ENCODE data around the gene ETS1. TPM values are rescaled to one million over a fixed set of nuclear protein-coding genes. Genes with fewer than 3 reads are reported as not detected.

Gene ETS1
- total and polyA plus RNA-seq, 4 donors: 27.7 to 36.3 (median 31.8) TPM

DNA sequence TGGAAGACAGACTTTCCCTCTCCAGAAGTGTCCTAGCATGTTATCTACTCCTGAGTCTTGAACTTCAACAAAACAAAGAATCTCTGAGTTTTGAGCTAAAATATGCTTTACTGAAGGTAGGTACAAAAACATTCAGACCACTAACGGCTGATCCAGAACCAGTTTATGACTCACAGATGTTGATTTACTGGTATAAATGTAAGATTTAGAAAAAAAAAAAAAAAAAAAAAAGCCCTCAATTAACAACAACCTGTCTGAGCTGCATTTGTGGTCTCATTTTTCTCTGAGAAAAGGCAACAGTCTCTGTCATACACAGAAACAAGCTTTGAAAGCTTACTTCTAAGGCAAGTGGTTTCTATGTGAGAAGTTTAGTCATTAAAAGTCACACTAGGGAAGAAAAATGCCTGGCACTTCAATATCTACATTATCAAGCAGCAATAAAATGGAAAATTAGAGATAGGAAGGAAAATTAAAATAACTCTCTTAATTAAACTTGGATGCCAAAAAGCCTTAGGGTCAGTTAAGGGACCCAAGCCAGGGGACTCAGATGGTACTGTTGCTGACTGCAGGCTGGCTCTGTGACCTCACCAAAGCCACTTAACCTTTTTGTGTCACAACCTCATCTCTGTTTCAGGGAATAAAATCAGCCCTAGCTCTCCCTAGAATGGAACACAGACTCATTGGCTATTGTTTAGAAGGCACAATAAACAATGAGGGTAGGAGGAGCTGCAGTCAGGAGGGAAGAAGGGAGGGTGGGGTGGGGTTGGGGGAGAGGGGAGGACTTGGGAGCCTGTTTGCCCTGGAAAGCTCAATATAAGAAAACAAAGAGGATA lies 61.7 kb downstream of the ETS1 start:
- DNase-seq (ENCODE audit: low read depth in 4 of 6, low spot score in 6 of 6): no peak
- no CpG with 5 or more reads among the region's 1 CpG for WGBS (ENCODE audit: insufficient coverage)
- Histone ChIP-seq H3K9me3 (ENCODE audit: control insufficient read depth, insufficient read depth, low read length) (no peaks in the 10 kb centered on the region), H3K27me3 (ENCODE audit: control insufficient read depth, insufficient read depth, low read length) (peaks cover 78% of the 10 kb centered on the region), H3K36me3 (ENCODE audit: control insufficient read depth, insufficient read depth, low read length) (no peaks in the 10 kb centered on the region), H3K4me3 (ENCODE audit: low read depth, low read length) (no peak overlapping the region), H3K27ac (ENCODE audit: low read depth, low read length) (peak overlapping the region; percentile 10), H3K4me1 (ENCODE audit: control insufficient read depth, insufficient read depth, low read length) (peaks cover 13% of the 10 kb centered on the region)

DNA sequence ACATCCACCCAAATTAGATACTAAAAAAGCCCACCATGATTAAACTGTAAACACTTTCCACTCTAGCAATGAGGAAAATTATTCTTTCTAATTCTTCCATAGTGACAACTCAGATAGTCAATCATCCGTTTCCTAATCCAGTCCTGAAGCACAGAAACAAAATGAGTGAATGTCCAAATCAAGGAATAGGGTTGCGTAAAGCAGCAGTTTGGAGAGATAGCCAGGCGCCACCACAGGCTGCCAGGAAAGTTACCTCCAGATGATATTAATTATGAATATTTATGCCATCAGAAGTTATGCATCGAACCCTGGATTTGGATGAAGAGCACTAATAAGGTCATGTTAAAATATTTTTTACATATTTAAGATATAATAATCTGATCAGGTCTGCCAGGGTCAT lies 63.2 kb downstream of the ETS1 start:
- Histone ChIP-seq H3K36me3 (ENCODE audit: control insufficient read depth, insufficient read depth, low read length) (no peaks in the 10 kb centered on the region), H3K27ac (ENCODE audit: low read depth, low read length) (no peak overlapping the region), H3K4me3 (ENCODE audit: low read depth, low read length) (no peak overlapping the region), H3K9me3 (ENCODE audit: control insufficient read depth, insufficient read depth, low read length) (no peaks in the 10 kb centered on the region), H3K27me3 (ENCODE audit: control insufficient read depth, insufficient read depth, low read length) (peaks cover 70% of the 10 kb centered on the region), H3K4me1 (ENCODE audit: control insufficient read depth, insufficient read depth, low read length) (peaks cover 13% of the 10 kb centered on the region)
- no CpG with 5 or more reads among the region's 4 CpGs for WGBS (ENCODE audit: insufficient coverage)
- no peak for DNase-seq (ENCODE audit: low read depth in 4 of 6, low spot score in 6 of 6)

DNA sequence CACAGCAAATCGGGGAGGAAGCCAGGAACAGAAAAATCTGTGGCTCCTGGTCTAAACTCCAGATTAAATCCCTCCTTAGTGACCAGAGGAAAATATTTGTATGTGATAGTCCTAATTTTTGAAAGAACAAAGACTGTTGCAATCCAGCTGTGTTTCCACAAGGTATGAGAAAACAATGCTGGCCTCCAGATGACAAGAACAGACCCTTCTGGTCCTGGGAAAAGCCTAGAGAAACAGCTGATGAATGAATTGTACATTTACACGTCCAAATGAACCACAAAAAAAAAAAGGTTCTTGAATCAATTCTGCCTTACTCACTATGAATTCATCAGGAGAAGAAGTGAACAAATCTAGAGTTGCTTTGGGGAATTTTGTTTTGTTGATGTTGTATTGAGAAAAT lies 63.7 kb downstream of the ETS1 start:
- no peaks in the 10 kb centered on the region for H3K9me3 ChIP-seq (ENCODE audit: control insufficient read depth, insufficient read depth, low read length)
- H3K4me1 ChIP-seq (ENCODE audit: control insufficient read depth, insufficient read depth, low read length): peaks cover 13% of the 10 kb centered on the region
- no peak overlapping the region for H3K4me3 ChIP-seq (ENCODE audit: low read depth, low read length)
- no CpG with 5 or more reads among the region's 2 CpGs for WGBS (ENCODE audit: insufficient coverage)
- no peak for DNase-seq (ENCODE audit: low read depth in 4 of 6, low spot score in 6 of 6)
- peak overlapping the region; percentile 89 for H3K27ac ChIP-seq (ENCODE audit: low read depth, low read length)
- H3K36me3 ChIP-seq (ENCODE audit: control insufficient read depth, insufficient read depth, low read length): no peaks in the 10 kb centered on the region
- H3K27me3 ChIP-seq (ENCODE audit: control insufficient read depth, insufficient read depth, low read length): peaks cover 71% of the 10 kb centered on the region

DNA sequence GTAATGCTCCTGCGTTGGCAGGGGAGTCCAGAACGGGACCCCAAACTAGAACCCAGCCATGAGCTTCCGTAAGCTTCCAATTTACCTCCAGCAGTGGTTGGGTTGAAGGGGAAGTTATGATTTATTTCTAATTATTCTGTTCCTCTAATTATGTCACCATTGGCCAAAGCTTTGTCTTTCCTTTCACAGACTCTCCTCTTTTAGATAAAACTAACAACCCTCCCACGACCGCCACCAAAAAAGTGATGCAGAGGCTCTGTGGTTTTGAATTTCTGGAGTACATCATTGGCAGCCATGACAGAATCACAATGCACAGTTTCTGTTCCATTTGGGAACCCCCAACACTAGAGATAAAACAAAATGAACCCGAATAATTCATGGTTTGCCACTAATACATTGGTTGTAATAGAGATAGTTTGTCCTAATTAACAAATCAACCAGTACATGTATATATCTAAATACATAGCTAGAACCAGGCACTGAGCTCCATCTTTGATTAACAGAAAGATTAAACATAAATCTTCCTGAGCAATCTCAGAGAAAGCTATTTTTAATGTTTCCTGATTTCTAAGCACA lies 64.3 kb downstream of the ETS1 start:
- WGBS (ENCODE audit: insufficient coverage): no CpG with 5 or more reads among the region's 6 CpGs
- H3K27me3 ChIP-seq (ENCODE audit: control insufficient read depth, insufficient read depth, low read length): peaks cover 71% of the 10 kb centered on the region

DNA sequence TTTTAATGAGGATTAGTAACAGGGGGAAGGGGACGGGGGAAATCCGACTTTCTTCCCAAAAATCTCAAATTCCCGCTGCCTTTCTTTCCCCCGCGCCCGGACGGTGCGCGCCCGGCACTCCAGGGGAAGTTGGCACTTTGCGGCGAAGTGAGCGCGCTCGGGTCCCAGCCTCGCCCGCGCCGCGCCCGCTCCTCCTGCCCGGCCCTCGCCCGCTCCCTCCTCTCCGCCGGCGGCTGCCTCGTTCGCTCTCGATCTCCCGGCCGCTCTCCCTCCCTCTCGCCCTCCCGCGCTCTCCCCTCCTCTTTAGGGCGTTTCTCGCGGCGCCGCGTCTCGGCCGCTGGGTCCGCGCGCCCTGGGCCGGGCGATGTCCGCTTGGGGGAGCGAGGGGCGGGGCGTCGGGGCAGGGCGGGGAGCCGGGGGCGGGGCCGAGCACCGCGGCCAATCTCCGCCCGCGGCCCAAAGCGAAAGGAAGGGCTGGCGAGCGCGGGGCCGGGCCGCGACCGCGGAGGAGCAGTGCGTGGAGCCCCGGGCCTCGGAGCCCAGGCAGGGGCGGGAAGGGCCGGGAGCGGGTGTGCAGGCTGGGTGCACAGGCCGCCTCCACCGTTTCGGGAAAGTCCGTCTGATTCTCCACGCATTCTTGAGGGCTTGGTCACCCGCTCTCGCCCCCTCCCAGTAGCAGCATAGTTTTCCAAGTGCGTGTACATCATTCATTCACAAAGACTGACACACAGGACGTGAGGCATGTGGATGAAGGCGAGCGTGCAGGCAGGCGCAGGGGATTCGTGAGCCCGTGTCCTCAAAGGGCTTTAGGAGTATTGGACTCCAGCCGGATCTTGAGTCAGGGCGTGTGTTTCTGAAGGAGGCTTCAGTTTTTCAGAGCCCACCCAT lies 65.1 kb downstream of the ETS1 start:
- H3K4me1 ChIP-seq (ENCODE audit: control insufficient read depth, insufficient read depth, low read length): peaks cover 13% of the 10 kb centered on the region
- under 1% methylated on average over 90 of the region's 93 CpGs for WGBS (ENCODE audit: insufficient coverage)
- peak in 5 of 6 donors; percentile 54 to 95 (median 77) for DNase-seq (ENCODE audit: low read depth in 4 of 6, low spot score in 6 of 6)
- peak overlapping the region; percentile 89 for H3K27ac ChIP-seq (ENCODE audit: low read depth, low read length)
- no peaks in the 10 kb centered on the region for H3K9me3 ChIP-seq (ENCODE audit: control insufficient read depth, insufficient read depth, low read length)
- H3K27me3 ChIP-seq (ENCODE audit: control insufficient read depth, insufficient read depth, low read length): peaks cover 71% of the 10 kb centered on the region
- no peaks in the 10 kb centered on the region for H3K36me3 ChIP-seq (ENCODE audit: control insufficient read depth, insufficient read depth, low read length)
- peak overlapping the region; percentile 64 for H3K4me3 ChIP-seq (ENCODE audit: low read depth, low read length)

More for the DNA sequence above, 64.3 kb downstream of the ETS1 start:
- Histone ChIP-seq H3K9me3 (ENCODE audit: control insufficient read depth, insufficient read depth, low read length) (no peaks in the 10 kb centered on the region), H3K36me3 (ENCODE audit: control insufficient read depth, insufficient read depth, low read length) (no peaks in the 10 kb centered on the region), H3K27ac (ENCODE audit: low read depth, low read length) (peak overlapping the region; percentile 89), H3K4me3 (ENCODE audit: low read depth, low read length) (peak overlapping the region; percentile 48), H3K4me1 (ENCODE audit: control insufficient read depth, insufficient read depth, low read length) (peaks cover 13% of the 10 kb centered on the region)
- no peak for DNase-seq (ENCODE audit: low read depth in 4 of 6, low spot score in 6 of 6)

- DNase-seq (ENCODE audit: low read depth in 4 of 6, low spot score in 6 of 6): no peak
- Histone ChIP-seq H3K4me3 (ENCODE audit: low read depth, low read length) (peak overlapping the region; percentile 64), H3K4me1 (ENCODE audit: control insufficient read depth, insufficient read depth, low read length) (peaks cover 18% of the 10 kb centered on the region), H3K36me3 (ENCODE audit: control insufficient read depth, insufficient read depth, low read length) (no peaks in the 10 kb centered on the region), H3K9me3 (ENCODE audit: control insufficient read depth, insufficient read depth, low read length) (no peaks in the 10 kb centered on the region), H3K27ac (ENCODE audit: low read depth, low read length) (peak overlapping the region; percentile 81), H3K27me3 (ENCODE audit: control insufficient read depth, insufficient read depth, low read length) (peaks cover 72% of the 10 kb centered on the region)
- WGBS (ENCODE audit: insufficient coverage): 2% methylated on average over 16 of the region's 19 CpGs
Measured at GRCh38 chr11:128521682-128522054, 65.7 kb downstream of the ETS1 start.

DNA sequence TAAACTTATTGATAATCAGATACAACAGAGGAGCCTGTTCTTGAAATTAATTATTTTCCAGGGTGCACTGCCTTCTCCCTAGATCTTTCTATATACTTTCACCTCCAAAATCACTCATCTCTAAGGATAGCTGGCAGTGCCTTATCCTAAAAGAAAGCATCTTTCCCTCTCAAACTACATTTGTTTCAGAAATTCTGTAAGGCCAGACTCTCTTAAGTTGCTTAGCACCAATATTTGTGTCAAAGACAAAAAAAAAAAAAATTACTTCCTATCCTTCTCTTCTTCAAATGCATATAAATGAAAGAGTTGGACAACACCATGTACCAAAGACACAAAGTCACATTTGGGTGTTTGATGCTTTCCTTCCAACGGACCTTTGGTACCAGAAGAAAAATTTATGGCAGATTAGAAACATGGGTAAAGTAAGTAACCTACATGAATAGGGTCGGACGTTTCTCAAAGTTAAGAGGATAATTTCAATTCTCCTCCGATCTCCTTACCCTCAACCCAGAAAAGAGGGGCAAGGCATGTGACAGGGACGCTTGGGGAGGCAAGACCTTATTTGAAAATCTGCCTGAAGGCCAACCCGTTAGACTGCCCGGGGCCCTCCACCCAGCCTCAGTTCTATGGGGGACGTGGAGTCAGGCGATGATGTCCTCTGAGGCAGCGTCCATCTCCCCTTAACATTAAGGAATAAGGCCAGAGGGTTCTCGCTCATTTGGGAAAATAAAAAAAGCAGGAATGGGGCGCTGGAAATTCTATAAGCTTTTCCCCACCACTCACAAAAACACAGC lies 66.3 kb downstream of the ETS1 start:
- Histone ChIP-seq H3K36me3 (ENCODE audit: control insufficient read depth, insufficient read depth, low read length) (no peaks in the 10 kb centered on the region), H3K4me3 (ENCODE audit: low read depth, low read length) (peak overlapping the region; percentile 64), H3K4me1 (ENCODE audit: control insufficient read depth, insufficient read depth, low read length) (peaks cover 18% of the 10 kb centered on the region), H3K27ac (ENCODE audit: low read depth, low read length) (peak overlapping the region; percentile 81), H3K9me3 (ENCODE audit: control insufficient read depth, insufficient read depth, low read length) (no peaks in the 10 kb centered on the region), H3K27me3 (ENCODE audit: control insufficient read depth, insufficient read depth, low read length) (peaks cover 75% of the 10 kb centered on the region)
- no peak for DNase-seq (ENCODE audit: low read depth in 4 of 6, low spot score in 6 of 6)
- 8% methylated on average over 2 of the region's 12 CpGs for WGBS (ENCODE audit: insufficient coverage)

DNA sequence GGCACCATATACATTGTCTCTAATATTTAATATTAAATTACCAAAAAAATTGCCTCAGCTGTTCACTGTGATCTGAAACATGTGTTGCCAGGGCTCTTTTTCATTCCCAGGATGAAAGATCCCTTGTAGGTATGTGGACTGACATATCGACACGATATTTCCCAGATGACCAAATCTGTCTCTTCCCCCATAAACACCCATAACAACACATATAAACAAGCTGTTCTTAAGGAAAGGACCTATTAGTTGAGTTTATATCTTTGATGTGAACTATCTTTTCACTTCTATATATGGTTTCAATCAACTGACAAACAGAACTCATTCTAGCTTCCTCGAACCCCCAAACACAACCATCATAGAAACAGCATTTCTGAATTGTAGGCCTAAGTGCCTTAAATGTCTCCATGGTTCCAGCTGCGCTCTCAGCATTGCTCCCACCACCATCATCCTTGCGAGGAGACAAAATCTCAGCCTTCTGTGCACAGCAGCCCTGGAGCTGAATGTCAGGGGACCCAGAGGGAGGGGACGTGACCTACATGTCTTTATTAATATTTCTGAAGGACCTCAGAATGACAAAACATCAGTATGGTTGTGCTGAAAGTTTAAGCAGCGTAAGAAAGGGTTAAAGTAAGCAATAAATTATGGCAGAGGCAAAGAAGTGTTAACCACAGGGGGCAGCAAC lies 67.0 kb downstream of the ETS1 start:
- DNase-seq (ENCODE audit: low read depth in 4 of 6, low spot score in 6 of 6): no peak
- Histone ChIP-seq H3K9me3 (ENCODE audit: control insufficient read depth, insufficient read depth, low read length) (no peaks in the 10 kb centered on the region), H3K4me1 (ENCODE audit: control insufficient read depth, insufficient read depth, low read length) (peaks cover 18% of the 10 kb centered on the region), H3K27ac (ENCODE audit: low read depth, low read length) (no peak overlapping the region), H3K27me3 (ENCODE audit: control insufficient read depth, insufficient read depth, low read length) (peaks cover 76% of the 10 kb centered on the region), H3K4me3 (ENCODE audit: low read depth, low read length) (peak overlapping the region; percentile 64), H3K36me3 (ENCODE audit: control insufficient read depth, insufficient read depth, low read length) (no peaks in the 10 kb centered on the region)
- WGBS (ENCODE audit: insufficient coverage): 57% methylated on average over 3 of the region's 7 CpGs

Data from spinal cord (tissue), 10 donors.